ENCODE measurements around the gene CACNG8. TPM values are rescaled to one million over a fixed set of nuclear protein-coding genes. Genes with fewer than 3 reads are reported as not detected.

Gene CACNG8
- total RNA-seq, 4 donors from 2014 or later: 0.02 to 0.10 (median 0.05) TPM

- H3K9me3 ChIP-seq: no peaks in the 10 kb centered on the region
- ATAC-seq (no peak), DNase-seq (no peak)
- no peak overlapping the region for H3K27ac ChIP-seq
- in situ Hi-C loops (cut with MboI; ENCODE audit: low sequenced_read_pairs in 4 of 4) (no loop called here), intact Hi-C loops (cut with DNase I; ENCODE audit: low total_unique reads) (no loop called here)
- peaks cover under 1 to 13% (median 8%) of the 10 kb centered on the region in 3 donors for H3K27me3 ChIP-seq
- H3K4me3 ChIP-seq: no peak overlapping the region
- TF ChIP-seq, protein P1, sequence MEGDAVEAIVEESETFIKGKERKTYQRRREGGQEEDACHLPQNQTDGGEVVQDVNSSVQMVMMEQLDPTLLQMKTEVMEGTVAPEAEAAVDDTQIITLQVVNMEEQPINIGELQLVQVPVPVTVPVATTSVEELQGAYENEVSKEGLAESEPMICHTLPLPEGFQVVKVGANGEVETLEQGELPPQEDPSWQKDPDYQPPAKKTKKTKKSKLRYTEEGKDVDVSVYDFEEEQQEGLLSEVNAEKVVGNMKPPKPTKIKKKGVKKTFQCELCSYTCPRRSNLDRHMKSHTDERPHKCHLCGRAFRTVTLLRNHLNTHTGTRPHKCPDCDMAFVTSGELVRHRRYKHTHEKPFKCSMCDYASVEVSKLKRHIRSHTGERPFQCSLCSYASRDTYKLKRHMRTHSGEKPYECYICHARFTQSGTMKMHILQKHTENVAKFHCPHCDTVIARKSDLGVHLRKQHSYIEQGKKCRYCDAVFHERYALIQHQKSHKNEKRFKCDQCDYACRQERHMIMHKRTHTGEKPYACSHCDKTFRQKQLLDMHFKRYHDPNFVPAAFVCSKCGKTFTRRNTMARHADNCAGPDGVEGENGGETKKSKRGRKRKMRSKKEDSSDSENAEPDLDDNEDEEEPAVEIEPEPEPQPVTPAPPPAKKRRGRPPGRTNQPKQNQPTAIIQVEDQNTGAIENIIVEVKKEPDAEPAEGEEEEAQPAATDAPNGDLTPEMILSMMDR (IDR thresholded peaks at IDR 0.05 in 4 of 5, conservative IDR thresholded peaks at IDR 0.05 in 1 of 5): no peak
- no peak for TF ChIP-seq POLR2A (IDR thresholded peaks at IDR 0.05)
- no peaks in the 10 kb centered on the region for H3K4me1 ChIP-seq
- no peaks in the 10 kb centered on the region for H3K36me3 ChIP-seq
Measured at GRCh38 chr19:53936029-53936428, 26.7 kb upstream of the CACNG8 start.

DNA sequence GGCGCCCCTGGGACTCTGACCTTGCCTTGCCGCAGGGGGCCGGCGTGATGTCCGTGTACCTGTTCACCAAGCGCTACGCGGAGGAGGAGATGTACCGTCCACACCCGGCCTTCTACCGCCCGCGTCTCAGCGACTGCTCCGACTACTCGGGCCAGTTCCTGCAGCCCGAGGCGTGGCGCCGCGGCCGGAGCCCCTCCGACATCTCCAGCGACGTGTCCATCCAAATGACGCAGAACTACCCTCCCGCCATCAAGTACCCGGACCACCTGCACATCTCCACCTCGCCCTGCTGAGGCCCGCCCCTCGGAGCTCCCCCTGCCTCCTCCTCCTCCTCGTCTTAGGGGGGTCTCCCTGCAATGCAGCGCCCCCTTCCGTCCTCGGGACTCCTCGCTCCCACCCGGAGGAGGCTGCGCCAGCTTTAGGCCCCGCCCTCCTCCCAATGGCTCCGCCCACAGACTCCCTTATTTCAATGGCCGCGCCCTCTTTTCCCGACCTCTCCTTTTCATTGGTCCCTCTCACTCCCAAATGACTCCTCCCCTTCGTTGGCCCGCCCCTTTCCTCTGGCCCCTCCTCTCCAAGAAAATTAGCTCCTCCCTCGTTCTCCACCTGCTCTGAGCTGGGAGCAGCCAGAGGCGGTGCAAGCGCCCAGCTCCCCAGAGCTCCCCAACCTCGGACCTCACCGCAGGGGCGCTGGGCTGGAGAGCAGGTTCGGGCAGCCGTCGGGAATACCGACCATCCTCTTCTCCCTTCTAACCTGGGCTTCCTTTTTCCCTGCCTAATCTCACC, 20.5 kb upstream of the CACNG8 start:
- intact Hi-C loops (cut with DNase I; ENCODE audit: low total_unique reads) (no loop called here), in situ Hi-C loops (cut with MboI; ENCODE audit: low sequenced_read_pairs in 4 of 4) (no loop called here)
- Histone ChIP-seq H3K9me3 (no peaks in the 10 kb centered on the region), H3K36me3 (no peaks in the 10 kb centered on the region), H3K27ac (no peak overlapping the region), H3K4me1 (no peaks in the 10 kb centered on the region), H3K4me3 (no peak overlapping the region), H3K27me3 (peaks cover 23 to 51% (median 35%) of the 10 kb centered on the region in 3 donors)
- DNase-seq: no peak
- ATAC-seq: no peak
- TF ChIP-seq POLR2A (IDR thresholded peaks at IDR 0.05): no peak
- TF ChIP-seq, protein P1 (IDR thresholded peaks at IDR 0.05 in 4 of 5, conservative IDR thresholded peaks at IDR 0.05 in 1 of 5): no peak

DNA sequence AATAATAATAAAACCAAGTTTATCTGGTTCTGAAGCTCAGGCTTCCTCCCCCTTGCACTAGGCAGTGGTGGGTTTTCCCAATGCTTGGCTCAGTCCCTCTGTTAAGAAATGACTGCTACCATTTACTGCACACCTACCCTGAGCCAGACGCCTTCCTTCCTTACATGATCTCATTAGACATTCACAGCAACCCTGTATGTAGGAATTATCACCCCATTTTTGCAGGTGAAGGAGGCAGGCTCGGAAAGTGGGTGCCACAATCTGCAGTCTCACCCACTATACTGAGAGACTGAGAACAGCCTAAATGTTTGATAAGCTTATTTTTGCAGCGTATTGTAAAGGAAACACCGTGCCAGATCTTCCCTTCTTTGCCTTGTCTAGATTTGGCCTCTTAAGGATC, 18.3 kb upstream of the CACNG8 start:
- in situ Hi-C loops (cut with MboI; ENCODE audit: low sequenced_read_pairs in 4 of 4): no loop called here
- H3K27me3 ChIP-seq: peaks cover 29 to 57% (median 39%) of the 10 kb centered on the region in 3 donors

DNA sequence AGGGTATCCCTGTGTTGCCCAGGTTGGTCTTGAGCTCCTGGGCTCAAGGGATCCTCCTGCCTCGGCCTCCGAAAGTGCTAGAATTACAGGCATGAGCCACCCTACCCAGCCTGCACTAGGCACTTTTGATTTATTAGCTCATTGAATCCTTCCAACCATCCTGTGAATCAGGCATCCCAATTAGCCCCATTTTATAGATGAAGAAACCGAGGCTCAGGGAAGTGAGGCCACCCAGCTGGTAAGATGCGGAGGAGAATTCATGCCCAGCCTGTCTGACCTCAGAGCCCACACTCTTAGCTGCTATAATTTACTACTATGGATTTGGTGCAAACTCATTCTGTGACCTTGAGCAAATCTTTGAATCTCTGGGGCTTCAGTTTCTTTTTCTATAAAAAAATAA, 17.8 kb upstream of the CACNG8 start:
- H3K27ac ChIP-seq: no peak overlapping the region
- no peak for DNase-seq
- no peaks in the 10 kb centered on the region for H3K4me1 ChIP-seq
- in situ Hi-C loops (cut with MboI; ENCODE audit: low sequenced_read_pairs in 4 of 4): no loop called here
- H3K27me3 ChIP-seq: peaks cover 29 to 52% (median 39%) of the 10 kb centered on the region in 3 donors
- ATAC-seq: no peak
- H3K36me3 ChIP-seq: no peaks in the 10 kb centered on the region
- intact Hi-C loops (cut with DNase I; ENCODE audit: low total_unique reads): no loop called here
- no peaks in the 10 kb centered on the region for H3K9me3 ChIP-seq
- TF ChIP-seq POLR2A (IDR thresholded peaks at IDR 0.05): no peak
- TF ChIP-seq, protein P1 (IDR thresholded peaks at IDR 0.05 in 4 of 5, conservative IDR thresholded peaks at IDR 0.05 in 1 of 5): no peak
- H3K4me3 ChIP-seq: no peak overlapping the region

More for the DNA sequence above, 18.3 kb upstream of the CACNG8 start:
- H3K36me3 ChIP-seq: no peaks in the 10 kb centered on the region
- DNase-seq: no peak
- no peak for ATAC-seq
- no peak overlapping the region for H3K27ac ChIP-seq
- intact Hi-C loops (cut with DNase I; ENCODE audit: low total_unique reads): no loop called here
- no peaks in the 10 kb centered on the region for H3K4me1 ChIP-seq
- TF ChIP-seq, protein P1 (IDR thresholded peaks at IDR 0.05 in 4 of 5, conservative IDR thresholded peaks at IDR 0.05 in 1 of 5): no peak
- no peak for TF ChIP-seq POLR2A (IDR thresholded peaks at IDR 0.05)
- H3K4me3 ChIP-seq: no peak overlapping the region
- H3K9me3 ChIP-seq: no peaks in the 10 kb centered on the region

Data from gastrocnemius medialis (tissue), 4 donors.